ENCODE results near the gene TAMALIN.

The TAMALIN gene

GRCh38 chr12:51984657-51985056 is 22.1 kb upstream of the TAMALIN start:
- DNase-seq (ENCODE audit: low read depth): no peak

GRCh38 chr12:51985154-51985835 is 21.5 kb upstream of the TAMALIN start:
- no peak for DNase-seq (ENCODE audit: low read depth)

- DNase-seq (ENCODE audit: low read depth): no peak
Measured at GRCh38 chr12:51986834-51987233, 19.9 kb upstream of the TAMALIN start.

- no peak for DNase-seq (ENCODE audit: low read depth)
Measured at GRCh38 chr12:51992246-51992645, 14.5 kb upstream of the TAMALIN start.

- DNase-seq (ENCODE audit: low read depth): no peak
Measured at GRCh38 chr12:51994539-51994820, 12.3 kb upstream of the TAMALIN start.

GRCh38 chr12:51994959-51995358 is 11.8 kb upstream of the TAMALIN start:
- no peak for DNase-seq (ENCODE audit: low read depth)

- DNase-seq (ENCODE audit: low read depth): no peak
Measured at GRCh38 chr12:51997136-51997535, 9.6 kb upstream of the TAMALIN start.

- no peak for DNase-seq (ENCODE audit: low read depth)
Measured at GRCh38 chr12:52003016-52003550, 3.7 kb upstream of the TAMALIN start.

GRCh38 chr12:52003591-52003990 is 3.2 kb upstream of the TAMALIN start:
- no peak for DNase-seq (ENCODE audit: low read depth)

- no peak for DNase-seq (ENCODE audit: low read depth)
Measured at GRCh38 chr12:52004042-52004648, 2.6 kb upstream of the TAMALIN start.

GRCh38 chr12:52005218-52005902 is 1.4 kb upstream of the TAMALIN start:
- DNase-seq (ENCODE audit: low read depth): no peak

GRCh38 chr12:52005903-52006703 is 643 bp upstream of the TAMALIN start:
- DNase-seq (ENCODE audit: low read depth): no peak

- DNase-seq (ENCODE audit: low read depth): no peak
Measured at GRCh38 chr12:52007158-52007921, 594 bp downstream of the TAMALIN start.

GRCh38 chr12:52007982-52008510 is 1.3 kb downstream of the TAMALIN start:
- no peak for DNase-seq (ENCODE audit: low read depth)

- DNase-seq (ENCODE audit: low read depth): no peak
Measured at GRCh38 chr12:52009081-52009751, 2.5 kb downstream of the TAMALIN start.

- peak; percentile 59 for DNase-seq (ENCODE audit: low read depth)
Measured at GRCh38 chr12:52010152-52010622, 3.4 kb downstream of the TAMALIN start.

- DNase-seq (ENCODE audit: low read depth): no peak
Measured at GRCh38 chr12:52010692-52011601, 4.2 kb downstream of the TAMALIN start.

GRCh38 chr12:52011602-52012214 is 5.0 kb downstream of the TAMALIN start:
- no peak for DNase-seq (ENCODE audit: low read depth)

- DNase-seq (ENCODE audit: low read depth): no peak
Measured at GRCh38 chr12:52013626-52014310, 7.0 kb downstream of the TAMALIN start.

Measured in stromal cell of bone marrow (primary cell).